SK-N-SH treated with all-trans-retinoic acid at 6 μM for 48 hours (cell line): ENCODE data around the gene SLC7A4.

ENCODE experiments used
- ATAC-seq: fragments of 200-7000 bp; cut with Tn5 transposase; 3 replicates; pipeline ENCODE4 v1.9.1; 2020; ENCODE audit warnings: mild to moderate bottlenecking, moderate library complexity
- ARNTL ChIP-seq: fragments of 450-650 bp; formaldehyde crosslinking; IDR thresholded peaks from 2 replicates; pipeline ENCODE4 v1.5.0; 2020; ENCODE audit warnings: low read depth, mild to moderate bottlenecking, moderate library complexity, borderline replicate concordance
- BACH2 ChIP-seq: fragments of 250-450 bp; sonication (Bioruptor Pico); IDR thresholded peaks from 2 replicates; pipeline ENCODE4 v1.9.0; 2021; ENCODE audit warnings: mild to moderate bottlenecking, borderline replicate concordance
- CREB5 ChIP-seq: fragments of 250-450 bp; sonication (Bioruptor Pico); IDR thresholded peaks from 2 replicates; pipeline ENCODE4 v1.5.1; 2020; ENCODE audit warnings: low read depth, mild to moderate bottlenecking, moderate library complexity
- CSDC2 ChIP-seq: fragments of 250-450 bp; sonication (Bioruptor Pico); IDR thresholded peaks from 2 replicates; pipeline ENCODE4 v1.5.0; 2020; ENCODE audit warnings: mild to moderate bottlenecking, moderate library complexity
- CSRNP3 ChIP-seq: fragments of 250-450 bp; sonication (Bioruptor Pico); IDR thresholded peaks from 2 replicates; pipeline ENCODE4 v1.5.1; 2021; ENCODE audit warnings: mild to moderate bottlenecking, moderate library complexity
- ESRRG ChIP-seq: fragments of 250-450 bp; sonication (Bioruptor Pico); IDR thresholded peaks from 2 replicates; pipeline ENCODE4 v1.6.1; 2021; ENCODE audit warnings: mild to moderate bottlenecking
- GLIS3 ChIP-seq: fragments of 250-450 bp; sonication (Bioruptor Pico); IDR thresholded peaks from 2 replicates; pipeline ENCODE4 v1.5.0; 2020; ENCODE audit warnings: mild to moderate bottlenecking, moderate library complexity
- ISL1 ChIP-seq: fragments of 250-450 bp; sonication (Bioruptor Pico); IDR thresholded peaks from 2 replicates; pipeline ENCODE4 v2.1.2; 2022; ENCODE audit warnings: mild to moderate bottlenecking, moderate library complexity
- OSR1 ChIP-seq: fragments of 250-450 bp; sonication (Bioruptor Pico); IDR thresholded peaks from 2 replicates; pipeline ENCODE4 v1.8.0; 2022; ENCODE audit warnings: moderate library complexity, mild to moderate bottlenecking, inconsistent platforms
- POU6F1 ChIP-seq: fragments of 250-450 bp; sonication (Bioruptor Pico); IDR thresholded peaks from 2 replicates; pipeline ENCODE4 v1.8.0; 2021; ENCODE audit warnings: low read depth, mild to moderate bottlenecking, moderate library complexity, borderline replicate concordance
- PPARA ChIP-seq: fragments of 250-450 bp; sonication (Bioruptor Pico); IDR thresholded peaks from 2 replicates; pipeline ENCODE4 v1.5.0; 2020; ENCODE audit warnings: mild to moderate bottlenecking, borderline replicate concordance
- RARB ChIP-seq: fragments of 250-450 bp; sonication (Bioruptor Pico); IDR thresholded peaks from 2 replicates; pipeline ENCODE4 v1.8.0; 2021; ENCODE audit warnings: mild to moderate bottlenecking, moderate library complexity
- SNAI2 ChIP-seq: fragments of 250-450 bp; sonication (Bioruptor Pico); IDR thresholded peaks from 2 replicates; pipeline ENCODE4 v1.5.0; 2020; ENCODE audit warnings: mild to moderate bottlenecking, moderate library complexity
- TCF4 ChIP-seq: fragments of 250-450 bp; sonication (Bioruptor Pico); IDR thresholded peaks from 2 replicates; pipeline ENCODE4 v1.8.0; 2021; ENCODE audit warnings: mild to moderate bottlenecking, moderate library complexity, borderline replicate concordance
- TOX ChIP-seq: fragments of 250-450 bp; sonication (Bioruptor Pico); IDR thresholded peaks from 2 replicates; pipeline ENCODE4 v1.8.0; 2021; ENCODE audit warnings: mild to moderate bottlenecking, moderate library complexity, borderline replicate concordance
- TSHZ2 ChIP-seq: fragments of 250-450 bp; sonication (Bioruptor Pico); IDR thresholded peaks from 2 replicates; pipeline ENCODE4 v1.5.0; 2020; ENCODE audit warnings: mild to moderate bottlenecking, moderate library complexity
- ZC3H10 ChIP-seq: fragments of 250-450 bp; sonication (Bioruptor Pico); IDR thresholded peaks from 2 replicates; pipeline ENCODE4 v1.5.1; 2021; ENCODE audit warnings: mild to moderate bottlenecking, moderate library complexity
- ZFP3 ChIP-seq: fragments of 250-450 bp; sonication (Bioruptor Pico); IDR thresholded peaks from 2 replicates; pipeline ENCODE4 v1.5.0; 2020; ENCODE audit warnings: mild to moderate bottlenecking, moderate library complexity
- ZFP30 ChIP-seq: fragments of 450-650 bp; formaldehyde crosslinking; IDR thresholded peaks from 2 replicates; pipeline ENCODE4 v1.5.0; 2022; ENCODE audit warnings: mild to moderate bottlenecking, moderate library complexity
- ZNF565 ChIP-seq: fragments of 450-650 bp; formaldehyde crosslinking; conservative IDR thresholded peaks from 2 replicates; pipeline ENCODE4 v1.5.0; 2020; ENCODE audit warnings: low read depth, mild to moderate bottlenecking, moderate library complexity
- ZNF70 ChIP-seq: fragments of 450-650 bp; formaldehyde crosslinking; IDR thresholded peaks from 2 replicates; pipeline ENCODE4 v1.5.0; 2020; ENCODE audit warnings: mild to moderate bottlenecking, moderate library complexity
- ZNF8 ChIP-seq: fragments of 450-650 bp; formaldehyde crosslinking; IDR thresholded peaks from 2 replicates; pipeline ENCODE4 v1.5.0; 2020; ENCODE audit warnings: mild to moderate bottlenecking, moderate library complexity

Gene SLC7A4

GRCh38 chr22:21031545-21032036 is 770 bp downstream of the SLC7A4 start:
- ATAC-seq: no peak
- TF ChIP-seq ZFP3 (CRISPR knock-in tag): no peak
- TF ChIP-seq ARNTL (CRISPR knock-in tag): no peak
- TF ChIP-seq GLIS3 (CRISPR knock-in tag): no peak
- TF ChIP-seq OSR1 (CRISPR knock-in tag): no peak
- TF ChIP-seq ZNF8 (CRISPR knock-in tag): no peak
- TF ChIP-seq ISL1 (CRISPR knock-in tag): no peak
- no peak for TF ChIP-seq CREB5 (CRISPR knock-in tag)
- no peak for TF ChIP-seq TCF4 (CRISPR knock-in tag)
- TF ChIP-seq SNAI2 (CRISPR knock-in tag): no peak
- TF ChIP-seq ZNF70 (CRISPR knock-in tag): no peak
- TF ChIP-seq BACH2 (CRISPR knock-in tag): no peak

GRCh38 chr22:21030621-21031544 is 1.5 kb downstream of the SLC7A4 start:
- ATAC-seq: no peak
- TF ChIP-seq ZFP3 (CRISPR knock-in tag): no peak

- TF ChIP-seq ISL1 (CRISPR knock-in tag) (no peak), RARB (CRISPR knock-in tag) (no peak), CSRNP3 (CRISPR knock-in tag) (no peak), ZNF565 (CRISPR knock-in tag) (no peak), TSHZ2 (CRISPR knock-in tag) (no peak), ZFP3 (CRISPR knock-in tag) (no peak), ZC3H10 (no peak), ESRRG (CRISPR knock-in tag) (no peak), ARNTL (CRISPR knock-in tag) (no peak)
- ATAC-seq: no peak
Observed at GRCh38 chr22:21030032-21030431, 2.3 kb downstream of the SLC7A4 start.

GRCh38 chr22:21029486-21030025 is 2.8 kb downstream of the SLC7A4 start:
- no peak for ATAC-seq
- TF ChIP-seq CSDC2 (CRISPR knock-in tag) (no peak), RARB (CRISPR knock-in tag) (no peak)

- no peak for ATAC-seq
- TF ChIP-seq CSDC2 (CRISPR knock-in tag) (no peak), ISL1 (CRISPR knock-in tag) (no peak), ZC3H10 (no peak), CSRNP3 (CRISPR knock-in tag) (no peak), ZFP30 (no peak), ESRRG (CRISPR knock-in tag) (no peak), ARNTL (CRISPR knock-in tag) (no peak), ZNF565 (CRISPR knock-in tag) (no peak), ZNF70 (CRISPR knock-in tag) (no peak), POU6F1 (CRISPR knock-in tag) (no peak), TCF4 (CRISPR knock-in tag) (no peak), TOX (CRISPR knock-in tag) (no peak), PPARA (CRISPR knock-in tag) (no peak)
Observed at GRCh38 chr22:21028277-21029251, 3.8 kb downstream of the SLC7A4 start.
